Pancreas (tissue), 10 donors: ENCODE data around the gene ANO7. TPM values are rescaled to one million over a fixed set of nuclear protein-coding genes. Genes with fewer than 3 reads are reported as not detected.

Source experiments
- ATAC-seq, 4 donors: fragments of 200-7000 bp; cut with Tn5 transposase; one replicate each; pipeline versions ENCODE4 v1.8.0 to v1.9.1; 2020; ENCODE audit warnings: mild to moderate bottlenecking in 4 of 4, moderate library complexity in 4 of 4
- DNase-seq, 6 donors: peaks; one replicate each; pipeline ENCODE4 v3.0.0-alpha.2; 2020
- FAIRE-seq: peaks from 2 replicates; lab custom pipeline; 2012; peaks lifted over from hg19 to GRCh38; lab: Jason Lieb, UNC
- H3K27ac ChIP-seq, 4 donors: fragments of 200-600 bp; sonication (generic); 1 replicate in 3 of 4; 2 replicates in 1 of 4; pipeline versions ENCODE4 v1.5.0 to v1.8.0; 2020
- H3K27me3 ChIP-seq, 4 donors: fragments of 200-600 bp; one replicate each; pipeline ENCODE4 v1.8.0; 2021
- H3K36me3 ChIP-seq, 3 donors: fragments of 200-600 bp; sonication (generic) in 1 of 3; one replicate each; pipeline versions ENCODE4 v1.5.0 to v1.8.0; 2020 to 2021
- H3K4me1 ChIP-seq, 3 donors: fragments of 200-600 bp; one replicate each; pipeline ENCODE4 v1.8.0; 2021
- H3K4me3 ChIP-seq, 4 donors: fragments of 200-600 bp; sonication (generic) in 2 of 4; one replicate each; pipeline versions ENCODE4 v1.5.0 to v1.8.0; 2020 to 2021
- H3K9me3 ChIP-seq, 4 donors: fragments of 200-600 bp; one replicate each; pipeline ENCODE4 v1.8.0; 2021
- WGBS, 2 donors: extraction: QIAGEN DNeasy Blood & Tissue Kit; methylation state at CpG; one replicate each; pipeline ENCODE4 v1.1.7; 2013; 5-methylcytosine and 5-hydroxymethylcytosine counted together
- intact Hi-C, 3 donors: fragments of 100-400 bp; cut with DNase I; formaldehyde crosslinking; loops; one replicate each; pipeline versions ENCODE4 v1.11.1 to v1.14.2; 2022
- polyA plus RNA-seq, 2 donors: library from polyadenylated mRNA; stranded (reverse); fragments of 200-250 nt; gene quantifications; one replicate each; pipeline ENCODE4 v1.2.3, GENCODE V29; 2013
- total RNA-seq, 6 donors: library from RNA; stranded (reverse); fragmentation: NEBNext Ultra II Directional in 4 of 6; extraction: Animal tissue kit (Norgen Biotek cat#: 25700) in 4 of 6; gene quantifications; one replicate each; pipeline versions ENCODE4 v1.2.1 to v1.2.4, GENCODE V29; 2021 to 2023
- TF ChIP-seq, protein P1 (sequence below), 4 donors: fragments of 200-600 bp; sonication (generic) in 3 of 4; IDR thresholded peaks; one replicate each; pipeline versions ENCODE4 v1.5.0 to v1.8.0; 2021; ENCODE audit warnings: antibody characterized with exemption in 4 of 4
- donor health status: healthy with polysubstance abuse.
- donor health status: DM: no; HTN: no; CAD: no; lungs with moderate emphysema.
- donor health status: DM: no; HTN: no; CAD: no.
- donor health status: control.
- donor health status: control.
- donor health status: Bipolar disorder and iron deficiency.
- donor health status: DM: yes; HTN: yes; CAD: no.
- donor health status: DM: no; HTN: no; CAD: no.
- donor health status: DM: no; HTN: no; CAD: no.
- donor health status: DM: yes; HTN: yes; CAD: no.

Gene ANO7
- total and polyA plus RNA-seq, 8 donors, result 0.66 to 1.8 (median 1.1) TPM

DNA sequence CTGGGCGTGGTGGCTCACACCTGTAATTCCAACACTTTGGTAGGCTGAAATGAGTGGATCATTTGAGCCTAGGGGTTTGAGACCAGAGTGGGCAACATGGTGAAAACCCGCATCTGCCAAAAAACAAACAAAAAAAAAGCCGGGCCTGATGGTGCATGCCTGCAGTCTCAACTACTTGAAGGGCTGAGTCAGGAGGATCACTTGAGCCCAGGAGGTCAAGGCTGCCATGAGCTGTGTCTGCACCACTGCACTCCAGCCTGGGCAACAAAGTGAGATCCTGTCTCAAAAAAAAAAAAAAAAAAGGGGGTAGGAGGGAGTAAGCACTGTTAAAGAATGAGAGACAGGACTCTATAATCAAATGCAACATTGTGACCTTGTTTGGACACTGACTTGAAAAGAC lies 72.4 kb downstream of the ANO7 start:
- ATAC-seq, result no peak
- Histone ChIP-seq H3K4me3 (no peak overlapping the region), H3K36me3 (peaks cover 24 to 77% (median 49%) of the 10 kb centered on the region in 3 donors), H3K27ac (no peak overlapping the region), H3K9me3 (no peaks in the 10 kb centered on the region), H3K4me1 (peaks cover under 1 to 8% (median 4%) of the 10 kb centered on the region in 3 donors), H3K27me3 (no peaks in the 10 kb centered on the region)
- DNase-seq, result peak in 1 of 6 donors; percentile 26
- TF ChIP-seq, protein P1, sequence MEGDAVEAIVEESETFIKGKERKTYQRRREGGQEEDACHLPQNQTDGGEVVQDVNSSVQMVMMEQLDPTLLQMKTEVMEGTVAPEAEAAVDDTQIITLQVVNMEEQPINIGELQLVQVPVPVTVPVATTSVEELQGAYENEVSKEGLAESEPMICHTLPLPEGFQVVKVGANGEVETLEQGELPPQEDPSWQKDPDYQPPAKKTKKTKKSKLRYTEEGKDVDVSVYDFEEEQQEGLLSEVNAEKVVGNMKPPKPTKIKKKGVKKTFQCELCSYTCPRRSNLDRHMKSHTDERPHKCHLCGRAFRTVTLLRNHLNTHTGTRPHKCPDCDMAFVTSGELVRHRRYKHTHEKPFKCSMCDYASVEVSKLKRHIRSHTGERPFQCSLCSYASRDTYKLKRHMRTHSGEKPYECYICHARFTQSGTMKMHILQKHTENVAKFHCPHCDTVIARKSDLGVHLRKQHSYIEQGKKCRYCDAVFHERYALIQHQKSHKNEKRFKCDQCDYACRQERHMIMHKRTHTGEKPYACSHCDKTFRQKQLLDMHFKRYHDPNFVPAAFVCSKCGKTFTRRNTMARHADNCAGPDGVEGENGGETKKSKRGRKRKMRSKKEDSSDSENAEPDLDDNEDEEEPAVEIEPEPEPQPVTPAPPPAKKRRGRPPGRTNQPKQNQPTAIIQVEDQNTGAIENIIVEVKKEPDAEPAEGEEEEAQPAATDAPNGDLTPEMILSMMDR (IDR thresholded peaks at IDR 0.05), result no peak
- intact Hi-C loops, result loop anchor here in 1 of 3 donors (10.0 kb wide), 1 partner anchor 74 kb away; no protein-coding TSS in a partner anchor
- FAIRE-seq, result no peak
- WGBS, 2 donors, result 65 to 70% methylated on average over 3 of the region's 3 CpGs

DNA sequence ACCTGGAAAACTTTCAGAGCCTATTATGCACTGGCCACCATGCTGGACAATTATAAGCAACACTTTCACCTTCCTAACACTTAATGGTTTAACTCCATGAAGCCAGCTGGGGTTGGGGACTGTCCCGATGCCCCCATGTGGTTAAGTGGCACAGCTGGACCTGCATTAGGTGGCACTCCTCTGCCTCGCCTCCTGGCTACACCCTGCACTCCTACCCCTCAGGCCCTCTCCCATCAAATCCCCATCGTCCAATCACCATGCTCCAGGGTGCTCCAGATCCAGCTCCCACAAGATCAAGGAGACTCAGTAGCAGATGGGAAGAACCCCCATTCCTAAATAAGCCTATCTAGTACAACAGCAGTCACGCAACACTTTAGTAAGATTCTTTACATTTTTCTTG lies 73.2 kb downstream of the ANO7 start:
- Histone ChIP-seq H3K27me3 (no peaks in the 10 kb centered on the region), H3K4me1 (peaks cover 0 to under 1% (median 0%) of the 10 kb centered on the region in 3 donors), H3K4me3 (no peak overlapping the region), H3K27ac (no peak overlapping the region), H3K9me3 (no peaks in the 10 kb centered on the region), H3K36me3 (peaks cover 24 to 76% (median 48%) of the 10 kb centered on the region in 3 donors)
- DNase-seq, result no peak
- peak in 2 of 4 donors; percentile 13 to 21 for ATAC-seq
- TF ChIP-seq, protein P1 (IDR thresholded peaks at IDR 0.05), result no peak
- 73 to 88% methylated on average over 4 of the region's 4 CpGs for WGBS, 2 donors
- no peak for FAIRE-seq
- intact Hi-C loops, result loop anchor here in 1 of 3 donors (10.0 kb wide), 1 partner anchor 73 kb away; no protein-coding TSS in a partner anchor

DNA sequence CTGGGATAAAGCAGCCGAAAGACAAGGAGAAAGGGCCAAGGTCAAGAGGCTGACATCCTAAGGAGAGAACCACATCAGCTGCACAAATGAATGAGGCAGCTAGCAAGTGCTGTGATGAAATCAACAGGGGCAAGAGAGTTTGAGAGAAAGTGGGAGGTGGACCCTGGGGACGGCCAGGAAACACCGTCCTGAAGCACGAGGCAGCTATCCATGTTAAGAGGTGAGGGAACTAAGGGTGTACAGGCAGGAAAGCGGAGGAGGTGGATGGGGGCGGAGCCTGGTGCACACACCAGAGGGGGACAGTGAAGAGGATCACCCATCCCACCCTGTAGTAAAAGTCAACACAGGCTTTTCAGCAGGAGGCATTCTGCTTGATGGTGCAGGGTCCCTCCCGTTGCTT lies 74.6 kb downstream of the ANO7 start:
- H3K9me3 ChIP-seq, result no peaks in the 10 kb centered on the region
- no peak overlapping the region for H3K4me3 ChIP-seq
- 79 to 83% methylated on average over 7 of the region's 7 CpGs for WGBS, 2 donors
- TF ChIP-seq, protein P1 (IDR thresholded peaks at IDR 0.05), result no peak
- H3K4me1 ChIP-seq, result no peaks in the 10 kb centered on the region
- DNase-seq, result peak in 1 of 6 donors; percentile 22
- FAIRE-seq, result no peak
- no peak for ATAC-seq
- peaks cover 24 to 69% (median 42%) of the 10 kb centered on the region in 3 donors for H3K36me3 ChIP-seq
- intact Hi-C loops, result loop anchor here in 1 of 3 donors (10.0 kb wide), 1 partner anchor 72 kb away; no protein-coding TSS in a partner anchor
- no peak overlapping the region for H3K27ac ChIP-seq
- H3K27me3 ChIP-seq, result no peaks in the 10 kb centered on the region

DNA sequence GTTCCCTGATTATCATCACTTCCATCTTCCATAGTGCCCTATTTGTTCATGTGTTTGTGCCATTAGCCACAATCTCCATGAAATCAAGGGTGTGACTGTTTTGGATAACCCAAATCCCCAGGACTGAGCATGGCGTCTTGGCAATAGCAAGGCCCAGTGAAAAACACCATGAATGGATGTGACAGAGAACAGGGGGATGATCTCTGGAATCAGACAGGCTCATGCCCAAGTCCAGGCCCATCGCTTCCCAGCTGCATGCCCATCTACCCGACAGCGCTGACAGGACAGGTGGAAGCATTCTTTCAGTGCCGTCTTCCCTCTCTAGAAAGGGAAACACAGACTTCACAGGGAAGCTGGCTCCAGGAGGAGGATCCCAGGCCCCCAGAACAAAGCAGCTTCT lies 77.0 kb downstream of the ANO7 start:
- Histone ChIP-seq H3K9me3 (no peaks in the 10 kb centered on the region), H3K4me3 (no peak overlapping the region), H3K36me3 (peaks cover 21 to 60% (median 39%) of the 10 kb centered on the region in 3 donors), H3K27ac (no peak overlapping the region), H3K4me1 (peaks cover 10 to 22% (median 17%) of the 10 kb centered on the region in 3 donors), H3K27me3 (no peaks in the 10 kb centered on the region)
- TF ChIP-seq, protein P1 (IDR thresholded peaks at IDR 0.05), result no peak
- intact Hi-C loops, result loop anchor here in 1 of 3 donors (10.0 kb wide), 1 partner anchor 69 kb away; no protein-coding TSS in a partner anchor
- FAIRE-seq (no peak), DNase-seq (no peak), ATAC-seq (no peak)
- WGBS, 2 donors, result 91 to 92% methylated on average over 5 of the region's 5 CpGs
